Measurements from ENCODE around the gene CLECL1.
"Not testable (repeated sequence)": the region's sequence is repeated elsewhere in the genome, so short reads cannot be mapped to it uniquely, and the experiment has no call there.

Gene CLECL1

DNA sequence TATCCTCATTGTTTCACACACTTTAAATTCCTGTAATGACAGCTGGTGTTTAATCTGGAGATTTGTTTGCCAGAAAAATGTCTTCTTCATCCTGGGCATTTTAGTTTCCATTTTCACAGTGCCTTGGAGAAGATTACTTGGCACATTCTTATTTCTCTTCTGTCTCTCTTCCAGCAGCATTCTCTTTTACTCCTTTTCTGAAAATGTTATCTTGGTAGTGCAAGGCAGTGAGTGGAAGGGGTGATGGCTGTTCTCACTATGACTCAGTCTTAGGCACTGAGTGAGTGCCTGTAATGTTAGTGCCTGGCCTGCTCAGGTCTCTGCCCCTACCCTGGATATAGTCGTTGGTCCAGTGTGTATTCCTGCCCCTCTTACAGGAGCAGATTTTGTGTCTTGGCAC lies 13.1 kb downstream of the CLECL1 start:
- no peak for DNase-seq

DNA sequence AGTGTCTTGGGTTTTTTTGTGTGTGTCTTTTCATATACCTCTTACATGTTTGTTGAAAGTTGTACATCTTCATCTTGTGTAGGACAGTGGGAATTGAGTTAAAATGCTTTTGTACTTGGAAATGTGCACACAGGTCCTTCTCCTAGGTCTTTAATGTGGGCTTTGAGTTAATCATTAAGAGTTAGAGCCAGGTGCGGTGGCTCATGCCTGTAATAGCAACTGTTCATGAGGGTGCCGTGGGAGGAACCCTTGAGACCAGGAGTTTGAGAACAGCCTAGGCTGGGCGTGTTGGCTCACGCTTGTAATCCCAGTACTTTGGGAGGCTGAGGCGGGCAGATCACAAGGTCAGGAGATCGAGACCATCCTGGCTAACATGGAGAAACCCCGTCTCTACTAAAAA lies 13.9 kb downstream of the CLECL1 start:
- no peak for DNase-seq

DNA sequence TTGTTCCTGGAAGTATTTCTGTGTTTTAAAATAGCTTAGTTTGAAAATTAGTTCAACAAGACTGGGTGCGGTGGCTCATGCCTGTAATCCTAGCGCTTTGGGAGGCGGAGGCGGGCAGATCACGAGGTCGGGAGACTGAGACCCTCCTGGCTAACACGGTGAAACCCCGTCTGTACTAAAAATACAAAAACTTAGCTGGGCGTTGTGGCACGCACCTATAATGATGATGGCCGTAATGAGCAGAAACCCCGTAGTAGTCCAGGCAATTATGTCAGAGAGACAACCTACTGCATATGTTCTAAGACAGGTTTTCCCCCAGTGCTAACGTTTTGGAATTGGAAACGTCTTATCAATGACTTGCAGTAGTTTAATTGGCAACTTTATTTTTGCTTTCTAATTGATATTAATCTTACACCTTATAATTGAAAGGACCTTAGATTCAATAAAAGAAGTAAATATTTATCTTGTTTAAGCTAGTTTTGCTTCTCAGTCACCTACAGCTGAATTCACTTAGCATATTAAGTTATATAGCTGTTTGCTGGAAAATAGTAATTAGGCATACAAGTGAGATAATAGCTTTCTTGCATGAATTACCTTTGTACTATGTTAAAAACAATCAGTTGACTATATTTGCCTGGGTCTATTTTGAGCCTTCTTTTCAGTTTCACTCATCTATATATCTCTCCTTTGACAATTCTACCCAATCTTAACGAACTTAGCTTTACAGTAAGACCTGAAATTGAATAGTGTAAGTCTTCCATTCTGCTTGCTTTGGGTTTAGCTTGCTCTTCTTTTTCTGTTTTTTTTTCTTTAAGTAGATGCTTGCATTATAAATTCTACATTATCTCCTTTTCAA lies 15.6 kb downstream of the CLECL1 start:
- no peak for DNase-seq

DNA sequence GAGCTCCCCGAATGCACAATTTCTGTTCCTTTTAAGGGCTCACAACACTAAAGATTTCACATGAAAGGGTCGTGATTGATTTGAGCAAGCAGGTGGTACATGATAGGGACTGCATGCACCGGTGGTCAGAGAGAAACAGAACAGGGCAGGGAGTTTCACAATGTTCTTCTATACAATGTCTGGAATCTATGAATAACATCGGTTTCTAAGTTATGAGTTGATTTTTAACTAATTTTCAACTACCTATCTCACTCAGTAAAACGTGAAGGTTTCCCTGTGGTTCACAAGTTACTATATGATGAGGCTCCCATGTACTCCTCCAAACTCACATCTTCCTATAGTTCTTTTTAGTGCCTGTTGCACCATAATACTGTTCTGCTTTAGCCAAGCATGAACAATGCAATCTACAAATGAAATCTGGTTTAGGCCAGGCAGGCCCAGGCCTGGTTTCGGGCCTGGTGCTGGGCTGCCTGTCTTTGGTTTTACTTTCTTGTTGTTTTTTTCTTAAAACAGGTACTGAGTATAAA lies 19.8 kb downstream of the CLECL1 start:
- not testable (repeated sequence) for DNase-seq

DNA sequence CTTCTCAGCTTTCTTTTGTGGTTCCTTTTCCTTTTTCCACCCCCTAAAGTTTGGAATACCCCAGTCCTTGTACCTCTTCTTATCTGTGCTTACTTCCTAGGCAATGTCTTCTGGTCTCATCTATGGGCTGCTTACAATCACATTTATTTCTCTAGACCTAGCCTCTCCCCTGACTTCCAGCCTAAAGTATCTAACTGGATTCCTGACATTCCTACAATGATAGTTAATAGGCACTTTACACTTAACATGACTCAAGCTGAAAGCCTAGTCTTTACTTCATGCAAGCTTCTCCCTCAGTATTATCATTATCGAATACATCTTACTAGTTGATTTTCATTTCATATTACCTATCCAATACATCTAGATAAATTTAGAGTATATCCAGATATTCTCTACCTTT lies 21.2 kb downstream of the CLECL1 start:
- DNase-seq: no peak

DNA sequence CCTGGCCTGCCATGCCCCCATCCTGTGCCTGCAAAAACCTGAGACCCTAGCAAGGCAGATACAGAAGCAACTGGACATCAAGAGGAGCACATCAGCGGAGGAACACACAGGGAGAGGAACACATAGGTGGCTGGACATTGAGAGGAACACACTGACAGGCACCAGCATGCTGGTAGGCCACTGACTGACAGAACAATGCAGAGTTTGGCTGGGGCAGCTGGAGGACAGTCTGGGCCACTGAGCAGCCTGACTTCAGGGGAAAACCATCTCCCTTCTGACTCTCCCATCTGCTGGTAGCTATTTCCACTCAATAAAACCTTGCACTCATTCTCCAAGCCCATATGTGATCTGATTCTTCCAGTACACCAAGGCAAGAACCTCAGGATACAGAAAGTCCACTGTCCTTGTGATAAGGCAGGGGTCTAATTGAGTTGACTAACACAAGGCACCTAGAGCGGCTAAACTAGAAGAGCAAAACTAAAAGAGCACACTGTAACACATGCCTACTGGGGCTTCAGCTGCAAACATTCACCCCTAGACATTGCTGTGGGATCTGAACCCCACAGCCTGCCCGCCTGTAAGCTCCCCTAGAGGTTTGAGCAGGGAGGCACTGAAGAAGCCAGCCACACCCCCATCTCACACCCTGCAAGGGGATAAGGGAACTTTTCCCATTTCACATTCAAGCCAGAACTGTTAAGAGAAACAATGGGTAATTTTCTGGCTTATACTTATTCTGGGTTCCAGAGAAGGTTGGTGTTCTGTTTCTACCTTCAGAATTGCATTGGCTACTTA lies 22.1 kb downstream of the CLECL1 start:
- no peak for DNase-seq

DNA sequence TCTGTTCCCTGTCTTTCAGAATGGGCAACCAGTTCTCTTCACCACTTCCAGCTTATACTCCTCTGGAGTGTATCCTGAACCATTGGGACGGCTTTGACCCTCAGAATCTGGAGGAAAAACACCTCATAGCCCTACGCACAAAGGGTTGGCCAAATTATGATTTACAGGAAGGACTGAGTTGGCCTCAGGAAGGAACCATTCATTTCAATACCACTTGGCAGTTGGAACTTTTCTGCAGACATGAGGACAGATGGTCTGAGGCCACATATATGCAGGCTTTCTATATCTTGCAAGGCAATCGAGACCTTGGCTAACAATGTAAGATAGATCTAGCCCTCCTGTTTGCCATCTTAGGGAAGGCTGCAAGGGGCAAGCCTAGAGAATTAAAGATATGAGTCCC lies 24.0 kb downstream of the CLECL1 start:
- DNase-seq: no peak

- peak; percentile 67 to 70 for DNase-seq
Measured at GRCh38 chr12:9707864-9708808, 24.8 kb downstream of the CLECL1 start.

DNA sequence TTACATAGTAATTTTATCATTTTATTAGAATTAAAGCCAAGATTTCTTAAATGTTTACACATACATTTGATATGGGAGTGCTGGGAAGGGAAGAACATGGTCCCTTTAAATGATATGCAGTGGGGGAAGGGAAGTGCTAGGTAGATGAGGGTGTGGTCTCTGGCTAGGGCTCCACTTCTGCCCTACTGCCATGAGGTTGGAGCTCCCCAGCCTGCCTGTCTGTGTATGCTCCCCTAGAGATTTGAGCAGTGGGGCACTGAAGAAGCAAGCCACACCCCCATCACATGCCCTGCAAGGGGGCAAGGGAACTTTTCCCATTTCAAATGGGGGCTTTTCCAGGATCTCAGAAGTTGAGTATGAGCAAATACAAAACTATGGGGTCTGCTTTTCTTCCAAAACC lies 25.5 kb downstream of the CLECL1 start:
- DNase-seq: no peak

DNA sequence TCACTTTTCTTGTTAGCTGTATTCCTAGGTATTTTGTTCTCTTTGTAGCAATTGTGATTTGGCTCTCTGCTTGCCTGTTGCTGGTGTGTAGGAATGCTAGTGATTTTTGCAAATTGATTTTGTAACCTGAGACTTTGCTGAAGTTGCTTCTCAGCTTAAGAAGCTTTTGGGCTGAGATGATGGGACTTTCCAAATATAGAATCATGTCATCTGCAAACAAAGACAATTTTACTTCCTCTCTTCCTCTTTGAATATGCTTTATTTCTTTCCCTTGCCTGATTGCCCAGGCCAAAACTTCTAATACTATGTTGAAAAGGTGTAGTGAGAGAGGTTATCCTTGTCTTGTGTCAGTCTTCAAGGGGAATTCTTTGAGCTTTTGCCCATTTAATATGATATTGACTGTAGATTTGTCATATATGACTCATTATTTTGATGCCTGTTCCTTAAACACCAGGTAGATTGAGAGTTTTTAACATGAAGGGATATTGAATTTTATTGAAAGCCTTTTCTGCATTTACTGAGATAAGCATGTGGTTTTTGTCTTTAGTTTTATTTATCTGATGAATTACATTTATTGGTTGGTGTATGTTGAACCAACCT lies 26.7 kb downstream of the CLECL1 start:
- DNase-seq: no peak

DNA sequence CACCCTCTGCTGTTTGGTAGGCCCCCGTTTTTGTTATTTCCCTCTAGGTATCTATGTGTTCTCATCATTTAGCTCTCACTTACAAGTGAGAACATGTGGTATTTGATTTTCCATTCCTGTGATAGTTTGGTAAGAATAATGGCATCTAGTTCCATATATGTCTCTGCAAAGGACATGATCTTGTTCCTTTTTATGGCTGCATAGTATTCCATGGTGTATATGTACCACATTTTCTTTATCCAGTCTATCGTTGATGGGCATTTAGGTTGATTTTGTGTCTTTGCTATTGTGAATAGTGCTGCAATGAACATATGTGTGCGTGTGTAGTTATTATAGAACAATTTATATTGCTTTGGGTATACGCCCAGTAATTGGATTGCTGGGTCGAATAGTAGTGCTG lies 28.3 kb downstream of the CLECL1 start:
- DNase-seq: not testable (repeated sequence)

- peak in 1 of 2 donors; percentile 35 for DNase-seq
Measured at GRCh38 chr12:9702255-9702654, 30.6 kb downstream of the CLECL1 start.

GRCh38 chr12:9701380-9702154 lies 31.3 kb downstream of the CLECL1 start:
- peak in 1 of 2 donors; percentile 40 for DNase-seq

GRCh38 chr12:9700606-9700956 lies 32.3 kb downstream of the CLECL1 start:
- no peak for DNase-seq

- DNase-seq: no peak
Measured at GRCh38 chr12:9699898-9700605, 32.8 kb downstream of the CLECL1 start.

- DNase-seq: no peak
Measured at GRCh38 chr12:9699269-9699897, 33.5 kb downstream of the CLECL1 start.

GRCh38 chr12:9698681-9699080 lies 34.2 kb downstream of the CLECL1 start:
- no peak for DNase-seq

DNA sequence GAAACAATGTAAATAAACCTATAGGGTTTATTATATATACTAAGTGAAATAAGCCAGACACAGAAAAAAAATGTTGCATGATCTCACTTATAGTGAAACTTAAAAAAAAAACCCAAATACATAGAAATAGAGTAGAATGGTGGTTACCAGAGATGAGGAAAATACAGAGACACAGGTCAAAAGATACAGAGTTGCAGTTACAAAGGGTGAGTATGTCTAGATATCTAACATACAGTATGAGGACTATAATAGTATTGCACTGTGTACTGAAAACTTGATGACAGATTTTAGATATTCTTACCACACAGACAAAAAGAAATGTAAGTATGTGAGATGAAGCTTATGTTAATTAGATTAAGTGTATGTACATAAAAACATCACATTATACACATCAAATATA lies 35.3 kb downstream of the CLECL1 start:
- DNase-seq: no peak

DNA sequence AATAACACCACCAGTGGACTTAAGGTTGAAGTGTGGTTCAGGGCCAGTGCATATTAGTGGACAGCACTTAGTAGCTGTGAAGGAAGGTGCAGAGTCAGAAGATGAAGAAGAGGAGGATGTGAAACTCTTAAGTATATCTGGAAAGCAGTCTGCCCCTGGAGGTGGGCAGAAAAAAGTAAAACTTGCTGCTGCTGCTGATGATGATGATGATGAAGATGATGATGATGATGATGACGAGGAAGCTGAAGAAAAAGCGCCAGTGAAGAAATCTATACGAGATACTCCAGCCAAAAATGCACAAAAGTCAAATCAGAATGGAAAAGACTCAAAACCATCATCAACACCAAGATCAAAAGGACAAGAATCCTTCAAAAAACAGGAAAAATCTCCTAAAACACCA lies 37.2 kb downstream of the CLECL1 start:
- not testable (repeated sequence) for DNase-seq

DNA sequence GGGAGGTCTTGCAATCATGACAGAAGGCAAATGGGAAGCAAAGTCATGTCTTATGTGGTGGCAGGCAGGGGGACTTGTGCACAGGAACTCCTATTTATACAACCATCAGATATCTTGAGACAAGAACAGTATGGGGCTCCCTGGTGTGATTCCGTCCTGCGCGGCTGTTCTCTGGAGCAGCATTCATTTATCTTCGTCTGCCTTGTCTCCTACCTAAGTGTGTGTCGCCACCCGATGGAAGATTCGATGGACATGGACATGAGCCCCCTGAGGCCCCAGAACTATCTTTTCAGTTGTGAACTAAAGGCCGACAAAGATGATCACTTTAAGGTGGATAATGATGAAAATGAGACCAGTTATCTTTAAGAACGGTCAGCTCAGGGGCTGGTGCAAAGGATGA lies 37.7 kb downstream of the CLECL1 start:
- not testable (repeated sequence) for DNase-seq
